Erythroblast (primary cell): Measurements from ENCODE around the gene MMS19.

Experiments
- GATA1 ChIP-seq: IDR thresholded peaks from 2 replicates; pipeline ENCODE4 v1.6.1; 2011; ENCODE audit warnings: low read depth, mild to moderate bottlenecking, control low read depth, low read length, moderate library complexity
- POLR2A ChIP-seq: IDR thresholded peaks from 2 replicates; pipeline ENCODE4 v1.6.1; 2011; ENCODE audit warnings: mild to moderate bottlenecking, low read length

DNA sequence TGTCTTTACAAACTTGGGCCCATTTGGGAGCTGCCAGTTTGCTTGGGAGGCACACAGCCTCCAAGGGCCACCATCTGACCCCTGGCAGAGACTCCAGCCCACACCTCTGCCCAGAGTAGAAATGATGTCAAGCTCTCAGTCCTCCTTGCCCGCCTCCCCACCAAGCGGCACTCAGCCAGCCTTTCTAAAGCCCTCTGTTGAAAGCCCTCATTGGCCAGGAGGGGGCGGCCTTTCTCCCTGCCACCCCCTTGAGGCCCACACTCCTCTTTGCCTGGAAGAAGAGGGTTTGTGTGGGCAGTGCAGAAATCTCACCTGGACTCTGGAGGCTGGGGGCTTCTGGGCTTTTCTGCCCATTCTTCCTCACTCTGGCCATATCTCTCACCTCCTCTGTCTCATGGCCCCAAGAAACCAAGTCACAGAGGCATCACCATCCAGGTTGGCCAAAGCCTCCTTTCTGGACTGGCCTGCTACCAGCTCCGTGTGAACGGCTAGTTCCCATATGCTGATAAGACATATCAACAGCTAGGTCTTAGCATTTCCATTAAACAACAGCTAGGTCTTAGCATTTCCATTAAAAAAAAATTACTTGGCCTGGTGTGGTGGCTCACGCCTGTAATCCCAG, 36.6 kb upstream of the MMS19 start:
- TF ChIP-seq POLR2A = no peak
- TF ChIP-seq GATA1 = no peak
